GM19397 (cell line): ENCODE measurements around the gene ANKS1B.
"Not testable (repeated sequence)": the region's sequence is repeated elsewhere in the genome, so short reads cannot be mapped to it uniquely, and the experiment has no call there.

Experiments used
- ATAC-seq: cut with Tn5 transposase; IDR thresholded peaks from one replicate; pipeline ENCODE4 v1.9.1; 2021; ENCODE audit warnings: mild to moderate bottlenecking, moderate library complexity; ENCODE audit not compliant: unreplicated experiment

The ANKS1B gene

GRCh38 chr12:99879439-99879838 lies 105.3 kb downstream of the ANKS1B start:
- no peak for ATAC-seq

- no peak for ATAC-seq
Observed at GRCh38 chr12:99875081-99875480, 109.7 kb downstream of the ANKS1B start.

- ATAC-seq = no peak
Observed at GRCh38 chr12:99870085-99870484, 114.7 kb downstream of the ANKS1B start.

- no peak for ATAC-seq
Observed at GRCh38 chr12:99861731-99862130, 123.0 kb downstream of the ANKS1B start.

GRCh38 chr12:99859126-99859525 lies 125.6 kb downstream of the ANKS1B start:
- ATAC-seq = no peak

GRCh38 chr12:99852666-99853065 lies 132.1 kb downstream of the ANKS1B start:
- no peak for ATAC-seq

- ATAC-seq = no peak
Observed at GRCh38 chr12:99847936-99848335, 136.8 kb downstream of the ANKS1B start.

GRCh38 chr12:99834710-99835109 lies 150.0 kb downstream of the ANKS1B start:
- ATAC-seq = no peak

GRCh38 chr12:99833397-99833796 lies 151.3 kb downstream of the ANKS1B start:
- no peak for ATAC-seq

- no peak for ATAC-seq
Observed at GRCh38 chr12:99824900-99825542, 159.7 kb downstream of the ANKS1B start.

GRCh38 chr12:99822273-99822672 lies 162.5 kb downstream of the ANKS1B start:
- ATAC-seq = no peak

- no peak for ATAC-seq
Observed at GRCh38 chr12:99810718-99811593, 173.8 kb downstream of the ANKS1B start.

GRCh38 chr12:99809909-99810308 lies 174.8 kb downstream of the ANKS1B start:
- ATAC-seq = no peak

- no peak for ATAC-seq
Observed at GRCh38 chr12:99806304-99806703, 178.4 kb downstream of the ANKS1B start.

GRCh38 chr12:99804715-99805114 lies 180.0 kb downstream of the ANKS1B start:
- ATAC-seq = no peak

GRCh38 chr12:99800605-99801004 lies 184.1 kb downstream of the ANKS1B start:
- ATAC-seq = no peak

GRCh38 chr12:99797931-99798330 lies 186.8 kb downstream of the ANKS1B start:
- ATAC-seq = not testable (repeated sequence)

- no peak for ATAC-seq
Observed at GRCh38 chr12:99783421-99783820, 201.3 kb downstream of the ANKS1B start.

- ATAC-seq = no peak
Observed at GRCh38 chr12:99772274-99772673, 212.5 kb downstream of the ANKS1B start.

GRCh38 chr12:99771659-99772058 lies 213.1 kb downstream of the ANKS1B start:
- ATAC-seq = no peak

- ATAC-seq = no peak
Observed at GRCh38 chr12:99769396-99769980, 215.2 kb downstream of the ANKS1B start.

GRCh38 chr12:99768758-99769157 lies 216.0 kb downstream of the ANKS1B start:
- ATAC-seq = no peak
